TTC549 (cell line): Measurements from ENCODE around the gene ZSCAN2.
"Not testable (repeated sequence)": the region's sequence is repeated elsewhere in the genome, so short reads cannot be mapped to it uniquely, and the experiment has no call there.

Experiments used
- FAIRE-seq: peaks from 2 replicates; lab custom pipeline; 2012; peaks lifted over from hg19 to GRCh38; lab: Jason Lieb, UNC

ZSCAN2 gene

DNA sequence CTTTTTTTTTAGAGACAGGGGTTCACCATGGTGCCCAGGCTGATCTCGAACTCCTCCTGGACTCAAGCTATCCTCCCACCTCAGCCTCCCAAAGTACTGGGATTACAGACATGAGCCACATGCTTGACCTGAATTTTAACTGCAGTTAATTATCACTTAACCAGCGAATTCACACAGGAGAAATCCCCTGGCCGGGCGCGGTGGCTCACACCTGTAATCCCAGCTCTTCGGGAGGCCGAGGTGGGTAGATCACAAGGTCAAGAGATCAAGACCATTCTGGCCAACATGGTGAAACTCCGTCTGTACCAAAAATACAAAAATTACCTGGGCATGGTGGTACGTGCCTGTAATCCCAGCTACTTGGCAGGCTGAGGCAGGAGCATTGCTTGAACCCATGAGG lies 41.1 kb downstream of the ZSCAN2 start:
- FAIRE-seq = not testable (repeated sequence)

GRCh38 chr15:84642640-84643039 lies 41.8 kb downstream of the ZSCAN2 start:
- not testable (repeated sequence) for FAIRE-seq

GRCh38 chr15:84643838-84644237 lies 43.0 kb downstream of the ZSCAN2 start:
- no peak for FAIRE-seq

DNA sequence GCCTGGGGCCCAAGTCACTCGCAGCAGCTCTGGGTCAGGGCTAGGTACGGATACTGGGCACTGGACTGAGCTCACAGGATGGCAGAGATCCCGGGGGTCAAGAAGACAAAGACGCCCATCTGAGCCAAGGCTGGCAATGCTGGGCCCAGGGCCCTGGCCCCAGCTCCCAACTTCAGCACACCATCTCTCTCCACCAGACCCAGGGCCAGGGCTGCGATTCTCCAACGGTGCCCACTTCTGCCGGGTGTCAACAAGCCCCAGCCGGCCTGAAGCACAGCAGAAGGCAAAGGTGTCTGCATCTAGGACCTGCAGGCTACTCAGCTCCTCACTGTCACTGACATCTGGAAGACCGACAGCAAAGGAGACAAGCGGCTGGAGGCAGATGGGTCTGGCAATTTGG lies 44.7 kb downstream of the ZSCAN2 start:
- FAIRE-seq = no peak

DNA sequence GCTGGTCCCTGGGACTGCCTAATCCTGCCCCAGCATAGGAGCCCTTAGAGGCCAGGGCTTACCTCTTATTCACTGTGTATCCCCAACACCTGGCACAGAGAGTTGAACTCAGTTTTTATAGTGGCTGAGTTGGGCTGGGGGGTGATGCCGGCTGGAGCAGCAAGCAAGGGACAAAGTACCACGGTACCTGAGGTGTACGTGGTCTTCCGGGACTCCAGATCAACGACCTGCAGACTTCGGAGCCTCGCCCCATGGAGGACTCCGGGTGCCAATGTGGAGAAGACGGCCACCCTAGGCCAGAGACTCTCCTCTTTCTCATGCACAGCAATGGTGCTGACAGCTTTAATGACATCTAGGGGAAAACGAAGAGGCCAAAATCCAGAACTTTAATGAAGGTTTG lies 45.2 kb downstream of the ZSCAN2 start:
- no peak for FAIRE-seq

DNA sequence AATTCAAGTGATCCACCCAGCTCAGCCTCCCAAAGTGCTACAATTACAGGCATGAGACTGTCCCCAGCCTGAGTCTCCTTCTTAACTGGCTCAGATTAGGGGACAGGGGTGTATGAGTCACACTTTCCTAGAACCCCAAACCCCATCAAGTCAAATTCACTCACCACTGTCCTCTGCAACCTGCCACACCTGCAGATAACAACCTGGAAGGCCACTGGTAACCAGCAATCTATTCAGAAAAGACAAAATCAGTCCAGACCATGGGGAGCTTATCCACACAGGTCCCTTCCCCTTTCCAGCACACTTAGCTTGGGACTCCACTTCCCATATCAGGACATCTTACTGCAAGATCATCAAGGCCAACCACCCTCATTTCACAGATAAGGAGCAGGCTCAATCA lies 46.9 kb downstream of the ZSCAN2 start:
- no peak for FAIRE-seq

GRCh38 chr15:84648539-84648938 lies 47.7 kb downstream of the ZSCAN2 start:
- no peak for FAIRE-seq

DNA sequence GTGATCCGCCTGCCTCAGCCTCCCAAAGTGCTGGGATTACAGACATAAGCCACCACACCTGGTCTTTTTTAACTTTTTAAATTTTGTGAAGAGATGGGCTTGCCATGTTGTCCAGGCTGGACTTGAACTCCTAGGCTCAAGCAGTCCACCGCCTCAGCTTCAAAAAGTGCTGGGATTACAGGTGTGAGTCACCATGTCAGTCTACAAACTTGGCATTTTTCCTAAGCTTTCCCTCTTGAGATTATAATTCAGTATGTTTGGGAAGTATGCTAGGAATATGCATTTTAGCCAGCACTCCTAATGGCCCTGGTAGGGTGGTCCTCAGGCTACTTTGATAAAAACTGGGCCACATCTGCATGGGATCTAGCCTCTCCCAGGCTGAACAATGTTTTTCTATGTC lies 48.9 kb downstream of the ZSCAN2 start:
- no peak for FAIRE-seq

DNA sequence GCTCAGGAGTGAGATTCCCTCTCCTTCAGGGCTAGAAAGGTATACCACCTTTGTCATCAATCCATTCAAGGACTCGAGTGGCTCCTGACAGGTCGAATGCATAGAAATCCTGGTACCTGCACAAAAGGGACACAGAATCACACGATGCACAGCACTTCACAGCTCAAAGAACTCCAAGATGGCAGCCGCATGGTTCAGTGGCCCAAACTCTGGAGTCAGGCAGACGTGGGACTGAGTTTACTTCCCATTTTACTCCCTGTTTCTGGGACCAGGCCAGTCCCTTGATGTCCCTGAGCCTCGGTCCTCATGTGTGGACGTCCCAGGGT lies 52.7 kb downstream of the ZSCAN2 start:
- FAIRE-seq = no peak

GRCh38 chr15:84653910-84654688 lies 53.3 kb downstream of the ZSCAN2 start, which contains the start of gene WDR73:
Gene WDR73, minus strand, starts transcription at chr15:84654283. Its CDS starts 9 bp downstream, at chr15:84654274.
- FAIRE-seq = no peak

DNA sequence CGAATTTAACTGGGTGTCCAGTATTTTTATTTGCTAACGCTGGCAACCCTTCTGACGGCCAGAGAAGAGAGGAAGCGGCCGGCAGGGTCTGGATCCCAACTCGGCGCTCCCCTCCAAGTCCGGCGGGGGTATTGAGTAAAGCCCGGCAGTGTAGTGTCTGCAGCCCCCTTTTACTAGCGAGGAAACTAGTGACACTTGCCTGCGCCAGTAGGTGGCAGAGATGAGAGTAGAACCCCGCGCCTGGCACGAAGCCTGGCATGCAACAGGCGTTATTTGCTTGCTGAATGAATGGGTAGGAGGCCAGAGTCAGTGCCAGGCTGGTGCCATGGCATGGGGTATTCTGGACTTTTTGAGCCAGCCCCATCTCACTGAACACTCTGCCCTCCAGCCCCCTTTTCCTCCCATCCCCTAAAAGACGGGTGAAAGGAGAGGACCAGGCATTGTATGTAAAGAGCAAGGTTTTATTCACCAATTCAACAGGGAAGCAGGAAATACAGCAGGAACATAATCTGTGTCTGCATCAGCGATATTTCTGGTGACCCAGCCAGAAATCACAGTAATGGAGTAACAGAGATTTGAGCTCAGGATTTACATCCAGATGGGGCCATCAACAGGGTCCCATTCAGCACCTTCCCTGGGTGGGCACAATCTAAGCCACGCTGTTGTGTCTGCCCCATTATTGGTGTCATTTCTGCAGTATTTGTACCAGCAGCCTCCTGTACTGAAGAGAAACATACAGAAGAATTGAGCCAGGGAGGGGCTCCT lies 54.1 kb downstream of the ZSCAN2 start:
- FAIRE-seq = no peak

DNA sequence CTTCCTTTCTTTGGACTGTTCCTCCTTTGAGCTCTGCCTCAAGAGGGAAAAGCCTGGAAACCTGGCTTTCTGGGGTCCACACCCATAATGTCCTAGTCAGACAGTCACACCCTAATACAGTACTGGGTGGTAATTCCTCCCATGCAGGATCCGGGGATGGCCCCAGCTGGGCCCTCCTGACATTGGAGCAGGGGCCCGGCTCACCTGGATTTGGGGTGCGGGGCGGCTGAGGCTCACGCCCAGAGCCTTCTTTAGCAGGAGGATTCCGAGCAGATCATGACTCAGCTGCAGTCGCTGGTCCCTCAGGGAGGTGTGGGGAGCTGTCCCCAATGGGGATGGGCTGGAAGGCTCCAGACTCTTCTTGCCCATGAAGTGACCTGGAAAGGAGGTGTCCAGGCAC lies 56.2 kb downstream of the ZSCAN2 start:
- no peak for FAIRE-seq

- FAIRE-seq = no peak
Observed at GRCh38 chr15:84657748-84658079, 56.9 kb downstream of the ZSCAN2 start.

DNA sequence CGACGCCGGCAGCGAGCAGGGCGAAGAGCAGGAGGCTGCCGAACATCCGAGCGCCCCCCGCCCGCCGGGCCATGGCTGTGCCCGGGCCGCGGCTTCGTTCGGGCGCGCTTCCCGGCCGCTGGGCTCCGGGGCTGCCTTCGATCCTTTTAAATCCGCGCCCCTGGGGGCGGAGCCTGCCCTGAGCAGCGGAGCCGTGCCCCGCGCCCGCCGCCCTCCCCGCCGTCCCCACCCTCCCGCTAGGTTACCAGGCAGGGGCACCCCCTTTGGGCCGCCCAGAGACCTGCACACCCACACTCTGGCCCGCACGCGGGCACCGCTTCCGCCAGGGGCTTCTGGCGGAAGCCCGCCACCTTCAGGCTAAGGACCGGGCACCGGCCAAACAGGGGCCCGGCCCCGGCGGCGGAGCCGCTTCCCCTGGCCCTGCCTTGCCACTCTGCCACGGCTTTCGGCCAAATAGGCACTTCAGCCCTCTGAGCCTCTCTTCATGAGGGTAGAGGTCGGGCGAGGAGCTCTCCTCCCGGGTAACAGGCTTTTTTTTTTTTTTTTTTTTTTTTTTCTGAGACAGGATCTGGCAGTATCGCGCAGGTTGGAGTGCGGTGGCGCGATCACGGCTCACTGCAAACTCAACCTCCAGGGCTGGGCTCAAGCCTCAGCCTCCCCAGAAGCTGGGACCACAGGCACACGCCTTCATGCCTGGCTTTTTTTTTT lies 57.4 kb downstream of the ZSCAN2 start, which contains the start of gene NMB:
Gene NMB, minus strand, starts transcription at position 120 of the 708 bp plus-strand sequence. Its CDS starts 47 bp downstream, at position 73.
- FAIRE-seq = no peak

GRCh38 chr15:84658788-84659411 lies 58.1 kb downstream of the ZSCAN2 start:
- FAIRE-seq = no peak

DNA sequence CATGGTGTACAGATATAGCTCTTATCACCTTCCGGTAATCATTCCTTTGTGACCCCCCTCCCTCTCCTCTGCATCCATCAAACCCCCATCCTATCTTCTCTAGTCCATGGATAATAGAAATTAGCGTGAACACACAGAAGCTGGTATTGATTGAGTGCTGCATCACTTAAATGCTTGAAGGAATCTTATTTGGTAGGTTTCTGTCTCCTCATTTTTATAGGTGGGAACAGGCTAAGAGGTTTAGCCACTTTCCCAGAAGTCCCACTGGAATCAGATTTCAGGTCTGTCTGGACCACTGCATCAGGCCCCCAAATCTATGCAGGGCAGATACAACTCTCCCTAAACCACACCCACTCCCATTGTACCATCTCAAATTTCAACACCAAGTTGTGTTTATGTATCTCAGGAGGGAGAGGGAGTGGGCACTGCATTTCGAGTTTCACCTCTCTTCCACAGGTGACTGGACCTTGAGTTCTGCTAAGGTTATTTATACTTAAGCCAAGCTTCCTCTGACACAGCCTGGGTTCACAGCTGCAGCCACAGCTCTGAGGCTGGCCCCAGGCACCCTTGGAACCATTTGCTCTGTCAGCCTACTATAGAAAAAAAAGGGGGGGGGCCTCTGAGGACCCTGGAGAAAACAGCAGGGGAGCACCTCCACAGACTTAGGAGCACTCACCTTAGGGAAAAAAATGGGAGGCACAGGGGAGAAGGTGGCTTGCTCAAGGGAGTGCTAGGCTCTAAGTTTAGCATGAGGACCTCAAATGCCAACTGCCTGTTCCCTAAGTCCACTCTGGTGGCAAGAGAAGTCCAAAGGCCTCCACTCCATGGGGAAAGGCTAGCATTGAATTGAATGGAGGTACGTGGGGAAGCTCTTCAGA lies 59.3 kb downstream of the ZSCAN2 start:
- FAIRE-seq = no peak

- no peak for FAIRE-seq
Observed at GRCh38 chr15:84661001-84661400, 60.2 kb downstream of the ZSCAN2 start.

DNA sequence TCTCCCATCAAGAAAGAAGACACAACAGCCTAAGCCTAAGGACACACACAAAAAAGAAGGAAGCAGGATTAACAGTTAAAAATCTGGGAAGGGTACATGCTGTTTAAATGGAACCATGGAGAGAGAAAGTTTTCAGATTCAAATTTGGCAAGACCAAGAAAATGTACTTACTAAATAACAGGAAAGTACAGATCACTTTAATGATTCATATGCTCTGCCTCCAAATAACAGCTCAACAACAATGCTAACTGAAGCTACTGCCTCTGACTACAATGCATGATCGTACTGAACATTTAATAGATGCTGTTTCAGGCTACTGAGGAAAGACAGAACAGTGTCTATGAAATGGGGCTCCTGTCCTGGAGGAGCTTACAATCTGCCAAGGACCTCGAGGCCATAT lies 65.6 kb downstream of the ZSCAN2 start:
- no peak for FAIRE-seq

DNA sequence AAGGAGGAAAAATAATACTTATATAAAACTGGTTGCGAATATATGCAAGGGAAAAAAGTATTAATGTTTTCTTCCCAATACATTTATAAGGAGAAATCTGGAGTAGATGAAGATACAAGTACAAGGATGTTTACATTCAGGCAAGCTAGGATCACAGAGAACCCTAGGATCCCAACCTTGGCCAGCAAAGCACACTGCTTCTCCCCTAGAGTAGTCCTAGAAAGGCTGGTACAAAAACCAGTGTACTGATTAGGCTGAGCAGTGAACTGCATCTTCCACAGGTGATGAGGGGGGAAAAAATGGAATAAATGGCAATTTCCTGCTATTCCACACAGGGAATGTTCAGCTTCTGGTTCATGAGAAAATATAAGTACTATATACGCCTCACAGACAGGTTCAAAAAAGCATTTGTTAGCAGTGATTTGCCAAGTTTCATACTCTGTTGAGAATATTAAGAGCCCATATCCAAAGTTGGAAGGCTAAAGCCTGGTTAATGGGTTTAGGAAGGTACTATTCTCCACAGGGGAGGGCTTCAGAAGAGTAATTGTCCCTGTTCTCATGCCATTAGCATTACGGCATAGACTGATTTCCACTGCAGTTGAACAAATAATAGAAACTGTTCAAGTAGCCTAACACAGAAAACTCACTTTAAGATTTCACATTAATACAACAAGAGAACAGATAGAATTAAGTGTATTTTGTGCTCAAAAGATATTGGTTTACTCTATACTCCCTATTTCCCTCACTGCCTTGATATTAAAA lies 67.6 kb downstream of the ZSCAN2 start:
- FAIRE-seq = no peak

DNA sequence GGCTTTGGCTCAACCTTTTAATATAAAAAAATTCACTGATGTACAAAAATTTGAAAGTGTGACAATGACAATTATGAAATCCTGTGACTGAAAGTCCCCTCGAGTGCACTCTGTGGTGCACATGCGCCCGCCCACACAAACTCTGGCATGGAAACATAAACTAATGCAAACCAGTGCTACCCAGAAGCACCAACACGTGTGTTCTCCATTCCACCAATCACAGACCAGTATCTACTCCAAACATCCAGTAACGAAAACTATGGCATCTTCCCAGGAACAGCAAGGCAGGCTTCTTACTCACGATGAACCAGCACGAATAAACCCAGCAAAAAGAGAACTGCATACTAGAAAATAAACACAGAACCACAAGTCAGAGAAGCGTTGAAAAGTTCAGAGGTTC lies 68.9 kb downstream of the ZSCAN2 start:
- FAIRE-seq = no peak

DNA sequence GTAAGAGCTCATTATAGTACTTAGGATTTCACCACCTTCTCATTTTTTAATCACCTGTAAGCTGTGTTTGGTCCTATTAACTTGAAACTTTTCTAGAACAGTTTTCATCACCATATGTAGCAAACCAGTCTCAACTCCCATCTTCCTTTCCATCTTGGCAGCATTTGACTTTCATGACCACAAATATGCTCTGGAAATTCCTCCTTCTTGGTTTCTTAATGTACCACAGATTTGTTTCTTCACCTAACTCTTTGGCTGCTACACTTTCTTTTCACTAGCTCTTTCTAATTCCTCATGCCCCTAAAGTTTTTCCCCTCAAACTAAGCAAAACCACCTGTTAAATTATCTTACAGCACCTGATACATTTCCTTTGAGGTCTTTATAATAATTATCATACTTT lies 70.4 kb downstream of the ZSCAN2 start:
- FAIRE-seq = no peak
